Measurements from ENCODE around the gene IPPK. TPM values are rescaled to one million over a fixed set of nuclear protein-coding genes. Genes with fewer than 3 reads are reported as not detected.
"Not testable (repeated sequence)": the region's sequence is repeated elsewhere in the genome, so short reads cannot be mapped to it uniquely, and the experiment has no call there.

The IPPK gene
- total and polyA plus RNA-seq, 2 of the 4 experiments (the other 2 are of a cell fraction): 25.1 to 26.8 TPM

DNA sequence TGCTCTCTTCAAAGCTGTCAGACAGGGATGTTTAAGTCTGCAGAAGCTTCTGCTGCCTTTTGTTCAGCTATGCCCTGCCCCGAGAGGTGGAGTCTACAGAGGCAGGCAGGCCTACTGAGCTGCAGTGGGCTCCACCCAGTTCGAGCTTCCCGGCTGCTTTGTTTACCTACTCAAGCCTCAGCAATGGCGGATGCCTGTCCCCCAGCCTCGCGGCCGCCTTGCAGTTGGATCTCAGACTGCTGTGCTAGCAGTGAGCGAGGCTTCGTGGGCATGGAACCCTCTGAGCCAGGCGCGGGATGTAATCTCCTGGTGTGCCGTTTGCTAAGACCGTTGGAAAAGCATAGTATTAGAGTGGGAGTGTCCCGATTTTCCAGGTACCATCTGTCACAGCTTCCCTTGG is 96.3 kb downstream of the IPPK start:
- in situ Hi-C loops (cut with MboI; ENCODE audit: low sequenced_read_pairs); H2BK15ac ChIP-seq (ENCODE audit: low read depth, low read length); H4K5ac ChIP-seq (ENCODE audit: low read depth, low read length); H3K4me1 ChIP-seq (ENCODE audit: control insufficient read depth, insufficient read depth, low read length); dilution Hi-C loops (cut with HindIII; ENCODE audit: low sequenced_read_pairs, unreplicated experiment); intact Hi-C loops (cut with micrococcal nuclease); POLR2A ChIA-PET (ENCODE audit: unreplicated experiment); DNase-seq; H3K27me3 ChIP-seq (ENCODE audit: control insufficient read depth, insufficient read depth, low read length); H3K4me2 ChIP-seq (ENCODE audit: low read depth, low read length); H3K14ac ChIP-seq (replicated peaks; ENCODE audit: low read depth, low read length); H3K23ac ChIP-seq (ENCODE audit: low read depth, low read length); H4K20me1 ChIP-seq (ENCODE audit: insufficient read depth, low read length); H4K91ac ChIP-seq (ENCODE audit: insufficient read depth, low read depth, low read length); H2BK120ac ChIP-seq (ENCODE audit: low read depth, low read length); H2BK20ac ChIP-seq (ENCODE audit: low read depth, low read length); H3K9ac ChIP-seq (ENCODE audit: low read depth, low read length); H2AK5ac ChIP-seq (ENCODE audit: low read depth, low read length); H3K18ac ChIP-seq (ENCODE audit: low read depth, low read length); BruUV-seq (replicated peaks); H4K8ac ChIP-seq (ENCODE audit: low read depth in 2 of 2, low read length in 2 of 2); H3K56ac ChIP-seq (ENCODE audit: extremely low read depth, insufficient read depth, low read length); H3K79me1 ChIP-seq (ENCODE audit: low read depth in 1 of 2, low read length in 2 of 2); H3K4ac ChIP-seq (ENCODE audit: low read depth, low read length); CTCF ChIA-PET; H2AFZ ChIP-seq (replicated peaks; ENCODE audit: low read length, poor library complexity); H3K4me3 ChIP-seq (ENCODE audit: insufficient read depth, low read depth, low read length); H3K27ac ChIP-seq (ENCODE audit: insufficient read depth, low read length); H3K9me3 ChIP-seq (ENCODE audit: control insufficient read depth, insufficient read depth, low read length); H3K9me1 ChIP-seq (ENCODE audit: insufficient read depth, low read length); ATAC-seq (ENCODE audit: low read depth); H2BK5ac ChIP-seq (ENCODE audit: low read depth, low read length, poor library complexity, severe bottlenecking); H2AK9ac ChIP-seq (replicated peaks; ENCODE audit: low read depth, low read length, poor library complexity); H3K36me3 ChIP-seq (ENCODE audit: control insufficient read depth, insufficient read depth, low read length): not testable (repeated sequence)
- 100% methylated on average over 8 of the region's 14 CpGs; no CpG with 5 or more reads in 1 of the 2 experiments for WGBS, 2 experiments (ENCODE audit: extremely low coverage in 2 of 2, insufficient read length in 1 of 2)

DNA sequence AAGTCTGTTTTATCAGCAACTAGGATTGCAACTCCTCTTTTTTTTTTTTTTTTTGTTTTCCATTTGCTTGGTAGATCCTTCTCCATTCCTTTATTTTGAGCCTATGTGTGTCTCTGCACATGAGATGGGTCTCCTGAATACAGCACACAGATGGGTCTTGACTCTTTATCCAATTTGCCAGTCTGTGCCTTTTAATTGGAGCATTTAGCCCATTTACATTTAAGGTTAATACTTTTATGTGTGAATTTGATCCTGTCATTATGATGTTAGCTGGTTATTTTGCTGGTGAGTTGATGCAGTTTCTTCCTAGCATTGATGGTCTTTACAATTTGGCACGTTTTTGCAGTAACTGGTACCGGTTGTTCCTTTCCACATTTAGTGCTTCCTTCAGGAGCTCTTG is 98.1 kb downstream of the IPPK start:
- in situ Hi-C loops (cut with MboI; ENCODE audit: low sequenced_read_pairs); DNase-seq; H3K4ac ChIP-seq (ENCODE audit: low read depth, low read length); BruUV-seq (replicated peaks); H3K14ac ChIP-seq (replicated peaks; ENCODE audit: low read depth, low read length); H2AFZ ChIP-seq (replicated peaks; ENCODE audit: low read length, poor library complexity); intact Hi-C loops (cut with micrococcal nuclease); H2AK5ac ChIP-seq (ENCODE audit: low read depth, low read length); H3K36me3 ChIP-seq (ENCODE audit: control insufficient read depth, insufficient read depth, low read length); H3K27me3 ChIP-seq (ENCODE audit: control insufficient read depth, insufficient read depth, low read length); H3K9me3 ChIP-seq (ENCODE audit: control insufficient read depth, insufficient read depth, low read length); H3K9me1 ChIP-seq (ENCODE audit: insufficient read depth, low read length); H4K5ac ChIP-seq (ENCODE audit: low read depth, low read length); H3K4me2 ChIP-seq (ENCODE audit: low read depth, low read length); H3K56ac ChIP-seq (ENCODE audit: extremely low read depth, insufficient read depth, low read length); dilution Hi-C loops (cut with HindIII; ENCODE audit: low sequenced_read_pairs, unreplicated experiment); ATAC-seq (ENCODE audit: low read depth); H3K23ac ChIP-seq (ENCODE audit: low read depth, low read length); H4K8ac ChIP-seq (ENCODE audit: low read depth in 2 of 2, low read length in 2 of 2); H2BK15ac ChIP-seq (ENCODE audit: low read depth, low read length); H3K27ac ChIP-seq (ENCODE audit: insufficient read depth, low read length); H4K91ac ChIP-seq (ENCODE audit: insufficient read depth, low read depth, low read length); H3K18ac ChIP-seq (ENCODE audit: low read depth, low read length); H2AK9ac ChIP-seq (replicated peaks; ENCODE audit: low read depth, low read length, poor library complexity); H3K4me1 ChIP-seq (ENCODE audit: control insufficient read depth, insufficient read depth, low read length); H3K4me3 ChIP-seq (ENCODE audit: insufficient read depth, low read depth, low read length); H2BK120ac ChIP-seq (ENCODE audit: low read depth, low read length); H4K20me1 ChIP-seq (ENCODE audit: insufficient read depth, low read length); H3K9ac ChIP-seq (ENCODE audit: low read depth, low read length); H3K79me1 ChIP-seq (ENCODE audit: low read depth in 1 of 2, low read length in 2 of 2); CTCF ChIA-PET; H2BK5ac ChIP-seq (ENCODE audit: low read depth, low read length, poor library complexity, severe bottlenecking); H2BK20ac ChIP-seq (ENCODE audit: low read depth, low read length); POLR2A ChIA-PET (ENCODE audit: unreplicated experiment): not testable (repeated sequence)
- no CpG with 5 or more reads among the region's 2 CpGs for WGBS, 2 experiments (ENCODE audit: extremely low coverage in 2 of 2, insufficient read length in 1 of 2)
